ENCODE measurements around the gene CCT7. TPM values are rescaled to one million over a fixed set of nuclear protein-coding genes. Genes with fewer than 3 reads are reported as not detected.
A peak's percentile ranks its signal among the peaks of the same experiment; 100 is the strongest.

The CCT7 gene
- total RNA-seq, 1 donor from 2014 or later: 218 TPM

DNA sequence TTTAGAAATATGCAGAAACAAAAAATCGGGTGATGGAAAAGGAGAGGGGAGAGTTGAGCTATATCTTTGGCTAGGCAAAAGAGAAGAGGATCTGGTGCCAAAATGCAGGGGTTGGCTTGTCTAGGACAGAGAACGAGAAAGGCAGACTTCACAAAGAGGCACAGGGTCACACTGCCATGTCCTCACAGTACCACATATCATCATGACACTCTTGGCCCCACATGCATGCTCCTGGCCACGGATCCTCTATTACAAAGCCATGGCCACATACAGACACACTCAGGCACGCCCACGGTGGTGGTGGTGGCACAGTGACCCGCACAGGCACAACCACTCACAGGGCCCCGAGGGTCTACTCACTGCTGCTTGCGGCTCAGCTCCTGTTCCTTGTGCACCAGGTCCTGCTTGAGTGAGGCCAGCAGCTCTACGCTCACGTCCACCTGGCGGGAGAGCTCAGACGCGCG is 34.3 kb downstream of the CCT7 start:
- TF ChIP-seq, protein P1, sequence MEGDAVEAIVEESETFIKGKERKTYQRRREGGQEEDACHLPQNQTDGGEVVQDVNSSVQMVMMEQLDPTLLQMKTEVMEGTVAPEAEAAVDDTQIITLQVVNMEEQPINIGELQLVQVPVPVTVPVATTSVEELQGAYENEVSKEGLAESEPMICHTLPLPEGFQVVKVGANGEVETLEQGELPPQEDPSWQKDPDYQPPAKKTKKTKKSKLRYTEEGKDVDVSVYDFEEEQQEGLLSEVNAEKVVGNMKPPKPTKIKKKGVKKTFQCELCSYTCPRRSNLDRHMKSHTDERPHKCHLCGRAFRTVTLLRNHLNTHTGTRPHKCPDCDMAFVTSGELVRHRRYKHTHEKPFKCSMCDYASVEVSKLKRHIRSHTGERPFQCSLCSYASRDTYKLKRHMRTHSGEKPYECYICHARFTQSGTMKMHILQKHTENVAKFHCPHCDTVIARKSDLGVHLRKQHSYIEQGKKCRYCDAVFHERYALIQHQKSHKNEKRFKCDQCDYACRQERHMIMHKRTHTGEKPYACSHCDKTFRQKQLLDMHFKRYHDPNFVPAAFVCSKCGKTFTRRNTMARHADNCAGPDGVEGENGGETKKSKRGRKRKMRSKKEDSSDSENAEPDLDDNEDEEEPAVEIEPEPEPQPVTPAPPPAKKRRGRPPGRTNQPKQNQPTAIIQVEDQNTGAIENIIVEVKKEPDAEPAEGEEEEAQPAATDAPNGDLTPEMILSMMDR (IDR thresholded peaks at IDR 0.05; ENCODE audit: unreplicated experiment): no peak
- Mint-ChIP-seq H3K4me1 (peaks cover 10% of the 10 kb centered on the region), H3K36me3 (no peaks in the 10 kb centered on the region), H3K9me3 (no peaks in the 10 kb centered on the region), H3K4me3 (peak overlapping the region; percentile 37), H3K27me3 (ENCODE audit: low read depth) (peaks cover 68% of the 10 kb centered on the region), H3K27ac (no peak overlapping the region)
- DNase-seq (ENCODE audit: low spot score in 2 of 2, unreplicated experiment in 2 of 2): no peak

DNA sequence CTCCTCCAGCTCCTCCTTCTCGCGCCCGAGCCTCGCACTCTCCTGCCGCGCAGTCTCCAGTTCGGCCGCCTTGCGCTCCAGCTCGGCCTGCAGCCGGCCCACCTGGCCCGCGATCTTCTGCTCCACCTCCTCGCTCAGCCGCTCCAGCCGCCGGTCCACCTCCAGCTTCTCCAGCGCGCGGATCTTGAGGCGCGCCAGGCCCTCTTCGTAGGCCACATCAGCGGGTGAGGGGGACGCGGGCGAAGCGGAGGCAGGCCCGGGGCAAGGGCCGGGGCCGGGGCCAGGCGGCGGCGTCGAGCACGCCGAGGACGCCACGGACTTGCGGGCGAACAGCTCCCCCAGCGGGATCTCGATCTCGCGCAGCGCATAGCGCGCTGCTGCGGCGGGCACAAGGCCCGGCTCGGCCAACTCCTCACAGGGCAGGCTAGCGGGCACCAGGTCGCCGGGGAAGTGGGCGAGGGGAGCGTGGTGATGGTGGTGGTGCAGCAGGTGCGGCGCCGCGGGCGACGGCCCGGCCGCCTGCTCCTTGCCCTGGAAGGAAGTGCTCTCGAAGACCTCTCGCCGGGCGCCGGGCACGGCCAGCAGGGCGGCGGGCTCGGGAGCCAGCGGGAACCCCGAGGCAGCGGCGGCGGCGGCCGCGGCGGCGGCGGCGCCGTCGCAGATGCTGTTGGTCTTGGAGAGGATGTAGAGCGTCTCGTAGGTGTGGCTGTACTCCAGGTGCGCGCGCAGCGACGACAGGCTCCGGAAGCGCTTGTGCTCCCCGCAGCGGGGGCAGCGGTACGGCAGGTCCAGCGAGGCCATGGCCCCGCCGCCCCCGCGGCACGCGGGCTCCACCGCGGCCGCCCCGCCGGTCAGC is 35.0 kb downstream of the CCT7 start:
- H3K36me3 Mint-ChIP-seq: no peaks in the 10 kb centered on the region
- peaks cover 10% of the 10 kb centered on the region for H3K4me1 Mint-ChIP-seq
- no peak overlapping the region for H3K27ac Mint-ChIP-seq
- TF ChIP-seq, protein P1 (IDR thresholded peaks at IDR 0.05; ENCODE audit: unreplicated experiment): no peak
- peaks cover 73% of the 10 kb centered on the region for H3K27me3 Mint-ChIP-seq (ENCODE audit: low read depth)
- DNase-seq (ENCODE audit: low spot score in 2 of 2, unreplicated experiment in 2 of 2): peak in 1 of 2 experiments; percentile 56
- H3K4me3 Mint-ChIP-seq: peak overlapping the region; percentile 37
- H3K9me3 Mint-ChIP-seq: no peaks in the 10 kb centered on the region

DNA sequence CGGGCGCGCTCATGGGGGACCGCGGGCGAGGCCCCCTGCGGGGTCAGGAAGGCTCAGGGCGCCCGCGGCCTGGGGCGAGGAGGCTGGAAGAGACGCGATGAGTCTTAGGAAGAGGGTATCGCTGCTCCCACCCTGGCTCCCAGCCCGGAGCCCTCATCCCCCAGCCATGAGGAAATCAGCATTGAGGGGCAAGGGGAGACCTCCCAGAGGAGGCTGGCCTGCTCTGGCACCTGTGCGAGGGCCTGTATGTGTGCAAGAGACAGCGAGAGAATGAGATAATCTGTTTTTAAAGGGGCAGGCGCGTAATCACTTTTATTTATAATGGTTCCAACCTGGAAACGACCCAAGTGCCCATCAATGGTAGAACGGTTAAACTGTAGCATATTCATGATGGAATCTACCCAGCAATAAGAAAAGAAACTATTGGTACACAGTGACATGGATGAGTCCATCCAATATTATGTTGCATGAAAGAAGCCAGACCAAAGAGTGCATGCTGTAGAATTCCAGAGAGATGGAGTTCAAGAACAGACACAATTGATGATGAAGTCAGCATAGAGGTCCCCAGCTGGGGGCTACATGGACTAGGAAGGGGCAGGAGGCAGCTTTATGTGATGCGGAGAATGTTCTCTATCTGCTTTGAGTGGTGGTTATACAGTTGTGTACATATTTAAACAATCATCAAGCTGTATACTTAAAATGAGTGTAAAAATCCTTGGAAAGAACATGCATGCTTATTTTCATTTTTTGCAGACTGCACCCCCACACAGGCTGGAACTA is 35.8 kb downstream of the CCT7 start:
- no peak for DNase-seq (ENCODE audit: low spot score in 2 of 2, unreplicated experiment in 2 of 2)
- peaks cover 76% of the 10 kb centered on the region for H3K27me3 Mint-ChIP-seq (ENCODE audit: low read depth)
- no peak overlapping the region for H3K27ac Mint-ChIP-seq
- peaks cover 10% of the 10 kb centered on the region for H3K4me1 Mint-ChIP-seq
- peak overlapping the region; percentile 19 for H3K4me3 Mint-ChIP-seq
- TF ChIP-seq, protein P1 (IDR thresholded peaks at IDR 0.05; ENCODE audit: unreplicated experiment): no peak
- no peaks in the 10 kb centered on the region for H3K9me3 Mint-ChIP-seq
- H3K36me3 Mint-ChIP-seq: no peaks in the 10 kb centered on the region

DNA sequence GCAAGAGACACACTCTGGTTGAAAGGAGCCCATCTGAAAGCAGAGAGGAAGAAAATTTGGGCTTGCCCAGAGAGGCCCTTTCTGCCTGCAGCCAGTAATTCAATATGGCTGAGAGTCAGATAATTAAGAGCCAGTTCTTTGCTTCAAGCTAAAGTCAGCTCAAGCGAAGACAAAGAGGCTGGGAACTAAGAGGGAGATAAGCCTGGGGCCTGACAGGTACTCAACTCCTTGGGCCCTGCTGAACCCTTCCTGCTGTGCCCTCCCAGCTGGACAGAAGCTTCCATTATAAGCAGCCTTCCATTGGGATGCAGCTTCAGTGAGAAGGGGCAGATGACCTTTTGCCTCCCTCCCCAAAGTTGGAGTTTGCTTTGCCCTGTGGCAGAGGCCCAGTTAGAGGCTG is 38.2 kb downstream of the CCT7 start:
- Mint-ChIP-seq H3K27ac (no peak overlapping the region), H3K9me3 (no peaks in the 10 kb centered on the region), H3K36me3 (no peaks in the 10 kb centered on the region), H3K4me1 (peaks cover 10% of the 10 kb centered on the region), H3K4me3 (no peak overlapping the region), H3K27me3 (ENCODE audit: low read depth) (peaks cover 67% of the 10 kb centered on the region)
- DNase-seq (ENCODE audit: low spot score in 2 of 2, unreplicated experiment in 2 of 2): no peak
- TF ChIP-seq, protein P1 (IDR thresholded peaks at IDR 0.05; ENCODE audit: unreplicated experiment): no peak

DNA sequence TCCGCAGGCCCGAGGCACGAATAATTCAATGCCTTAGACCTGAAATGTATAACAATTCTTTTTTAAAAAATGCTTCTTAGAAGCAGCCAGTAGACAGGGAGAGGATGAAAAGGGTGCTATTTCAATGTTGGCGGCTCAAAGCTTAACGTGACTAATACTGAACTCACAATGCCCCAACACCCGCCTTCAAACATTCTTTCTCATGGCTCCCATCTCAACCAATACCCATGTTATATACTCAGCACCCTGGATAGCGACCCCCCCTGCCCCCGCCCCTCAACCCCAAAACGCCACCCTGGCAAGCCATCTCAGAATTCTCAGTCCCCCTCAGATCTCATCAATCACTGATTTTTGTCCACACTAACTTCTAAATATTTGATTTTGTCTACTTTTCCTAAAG is 45.7 kb downstream of the CCT7 start:
- H3K4me3 Mint-ChIP-seq: no peak overlapping the region
- TF ChIP-seq, protein P1 (IDR thresholded peaks at IDR 0.05; ENCODE audit: unreplicated experiment): no peak
- DNase-seq (ENCODE audit: low spot score in 2 of 2, unreplicated experiment in 2 of 2): no peak

More for the DNA sequence above, 45.7 kb downstream of the CCT7 start:
- Mint-ChIP-seq H3K4me1 (peaks cover 5% of the 10 kb centered on the region), H3K9me3 (no peaks in the 10 kb centered on the region), H3K36me3 (no peaks in the 10 kb centered on the region), H3K27ac (no peak overlapping the region), H3K27me3 (ENCODE audit: low read depth) (peaks cover 55% of the 10 kb centered on the region)

All from mesothelial cell of epicardium (in vitro differentiated cells).